H9 (cell line): ENCODE measurements around the gene CTRB2. TPM values are rescaled to one million over a fixed set of nuclear protein-coding genes. Genes with fewer than 3 reads are reported as not detected.

ENCODE experiments used
- DNase-seq: peaks from one replicate; pipeline ENCODE4 v3.0.0-alpha.2; 2017
- H2AFZ ChIP-seq: one replicate; pipeline ENCODE4 v1.6.1; 2013; ENCODE audit warnings: mild to moderate bottlenecking, low read length, control low read depth, moderate library complexity
- H2AK5ac ChIP-seq: 2 replicates; pipeline ENCODE4 v1.6.1; 2013; ENCODE audit warnings: low read length, control low read depth, mixed read lengths; ENCODE audit not compliant: insufficient read length
- H2BK120ac ChIP-seq: one replicate; pipeline ENCODE4 v1.6.1; 2013; ENCODE audit warnings: low read depth, mild to moderate bottlenecking, low read length, control low read depth, inconsistent platforms; ENCODE audit not compliant: poor library complexity, severe bottlenecking
- H2BK12ac ChIP-seq: 2 replicates; pipeline ENCODE4 v1.6.1; 2013; ENCODE audit warnings: low read length, control low read depth, mixed read lengths, low read depth; ENCODE audit not compliant: insufficient read length
- H2BK15ac ChIP-seq: 2 replicates; pipeline ENCODE4 v1.6.1; 2013; ENCODE audit warnings: low read depth, low read length, control low read depth
- H2BK20ac ChIP-seq: one replicate; pipeline ENCODE4 v1.6.1; 2013; ENCODE audit warnings: low read depth, mild to moderate bottlenecking, low read length, control low read depth, inconsistent platforms; ENCODE audit not compliant: poor library complexity, severe bottlenecking
- H2BK5ac ChIP-seq: 2 replicates; pipeline ENCODE4 v1.6.1; 2013; ENCODE audit warnings: low read length, control low read depth, mixed read lengths; ENCODE audit not compliant: insufficient read length
- H3K14ac ChIP-seq: 2 replicates; pipeline ENCODE4 v1.6.1; 2013; ENCODE audit warnings: low read length, control low read depth; ENCODE audit not compliant: insufficient read depth
- H3K18ac ChIP-seq: 2 replicates; pipeline ENCODE4 v1.6.1; 2013; ENCODE audit warnings: low read depth, mild to moderate bottlenecking, mixed read lengths, low read length, control low read depth; ENCODE audit not compliant: insufficient read length
- H3K23ac ChIP-seq: 2 replicates; pipeline ENCODE4 v1.6.1; 2013; ENCODE audit warnings: low read length, control low read depth, mixed read lengths, low read depth; ENCODE audit not compliant: insufficient read length
- H3K23me2 ChIP-seq: 2 replicates; pipeline ENCODE4 v1.6.1; 2013; ENCODE audit warnings: low read depth, mild to moderate bottlenecking, mixed read lengths, low read length, control low read depth; ENCODE audit not compliant: insufficient read length, poor library complexity, severe bottlenecking
- H3K27ac ChIP-seq: 2 replicates; pipeline ENCODE4 v1.5.1; 2013; ENCODE audit warnings: low read length, control low read depth, mixed read lengths, low read depth; ENCODE audit not compliant: insufficient read length
- H3K27me3 ChIP-seq: 2 replicates; pipeline ENCODE4 v1.6.1; 2013; ENCODE audit warnings: low read length, control low read depth, inconsistent platforms; ENCODE audit not compliant: insufficient read depth
- H3K4ac ChIP-seq: 2 replicates; pipeline ENCODE4 v1.6.1; 2013; ENCODE audit warnings: low read depth, mild to moderate bottlenecking, control low read depth, inconsistent platforms, low read length, moderate library complexity
- H3K4me1 ChIP-seq: 2 replicates; pipeline ENCODE4 v1.6.1; 2013; ENCODE audit warnings: low read length, control low read depth, inconsistent platforms; ENCODE audit not compliant: insufficient read depth
- H3K4me2 ChIP-seq: 2 replicates; pipeline ENCODE4 v1.6.1; 2013; ENCODE audit warnings: low read length, control low read depth, mixed read lengths; ENCODE audit not compliant: insufficient read length, insufficient read depth
- H3K56ac ChIP-seq: 2 replicates; pipeline ENCODE4 v1.6.1; 2013; ENCODE audit warnings: low read depth, mild to moderate bottlenecking, mixed read lengths, low read length, control low read depth; ENCODE audit not compliant: insufficient read length
- H3K79me1 ChIP-seq: 2 replicates; pipeline ENCODE4 v1.6.1; 2013; ENCODE audit warnings: low read depth, mild to moderate bottlenecking, moderate library complexity, low read length, control low read depth, inconsistent platforms; ENCODE audit not compliant: insufficient read depth, poor library complexity, severe bottlenecking
- H3K79me2 ChIP-seq: 2 replicates; pipeline ENCODE4 v1.6.1; 2013; ENCODE audit warnings: low read length, control low read depth, inconsistent platforms; ENCODE audit not compliant: insufficient read depth
- H3K9ac ChIP-seq: 2 replicates; pipeline ENCODE4 v1.6.1; 2013; ENCODE audit warnings: low read length, control low read depth, mixed read lengths; ENCODE audit not compliant: insufficient read length; ENCODE audit errors: extremely low read depth
- H3K9me3 ChIP-seq: one replicate; pipeline ENCODE4 v1.6.1; 2013; ENCODE audit warnings: low read depth, low read length, inconsistent platforms; ENCODE audit not compliant: control insufficient read depth
- H3T11ph ChIP-seq: one replicate; pipeline ENCODE4 v1.6.1; 2013; ENCODE audit warnings: mild to moderate bottlenecking, low read length, control low read depth, inconsistent platforms
- H4K20me1 ChIP-seq: one replicate; pipeline ENCODE4 v1.6.1; 2013; ENCODE audit not compliant: control insufficient read depth, insufficient read length, insufficient read depth
- H4K5ac ChIP-seq: 2 replicates; pipeline ENCODE4 v1.6.1; 2013; ENCODE audit warnings: low read depth, mild to moderate bottlenecking, mixed read lengths, low read length, control low read depth; ENCODE audit not compliant: insufficient read length
- H4K8ac ChIP-seq: replicated peaks from 2 replicates; pipeline ENCODE4 v1.6.1; 2013; ENCODE audit warnings: low read length, control low read depth, mixed read lengths, low read depth; ENCODE audit not compliant: insufficient read length
- H4K91ac ChIP-seq: 2 replicates; pipeline ENCODE4 v1.6.1; 2013; ENCODE audit warnings: low read depth, mild to moderate bottlenecking, moderate library complexity, mixed read lengths, low read length, control low read depth; ENCODE audit not compliant: insufficient read length
- H3K27ac Mint-ChIP-seq, 3 experiments: 2 replicates in 2 of 3; 3 replicates in 1 of 3; pipeline ENCODE4 v1.8.0; 2020 to 2021; ENCODE audit warnings: mixed read lengths in 3 of 3, mild to moderate bottlenecking in 1 of 3, moderate library complexity in 1 of 3
- H3K27me3 Mint-ChIP-seq: 2 replicates; pipeline ENCODE4 v1.8.0; 2021; ENCODE audit warnings: low read depth, mild to moderate bottlenecking, moderate library complexity, mixed read lengths
- H3K36me3 Mint-ChIP-seq, 3 experiments: 2 replicates in 2 of 3; 3 replicates in 1 of 3; pipeline ENCODE4 v1.8.0; 2020 to 2021; ENCODE audit warnings: low read depth in 3 of 3, mixed read lengths in 3 of 3; ENCODE audit not compliant: insufficient read depth in 1 of 3
- H3K4me1 Mint-ChIP-seq, 2 experiments: 2 replicates each; pipeline ENCODE4 v1.8.0; 2020; ENCODE audit warnings: mixed read lengths in 2 of 2
- H3K4me3 Mint-ChIP-seq, 2 experiments: 2 replicates in 1 of 2; 3 replicates in 1 of 2; pipeline ENCODE4 v1.8.0; 2020 to 2021; ENCODE audit warnings: mild to moderate bottlenecking in 2 of 2, mixed read lengths in 2 of 2, moderate library complexity in 1 of 2
- H3K9me3 Mint-ChIP-seq, 2 experiments: 2 replicates in 1 of 2; 3 replicates in 1 of 2; pipeline ENCODE4 v1.8.0; 2020; ENCODE audit warnings: mild to moderate bottlenecking in 2 of 2, mixed read lengths in 2 of 2, moderate library complexity in 1 of 2
- CTCF ChIP-seq: fragments of 200-600 bp; sonication (generic); conservative IDR thresholded peaks from 3 replicates; pipeline ENCODE4 v1.8.0; 2021; ENCODE audit warnings: antibody characterized with exemption, mild to moderate bottlenecking
- WGBS: extraction: QIAGEN DNeasy Blood & Tissue Kit; methylation state at CpG from one replicate; pipeline ENCODE4 v1.1.7; 2013; ENCODE audit warnings: missing lambda C conversion rate, low lambda C conversion rate, mixed read lengths; ENCODE audit not compliant: insufficient read length; ENCODE audit errors: extremely low coverage; 5-methylcytosine and 5-hydroxymethylcytosine counted together
- total RNA-seq: library from RNA; stranded (reverse); gene quantifications from 2 replicates; pipeline ENCODE4 v1.2.1, GENCODE V29; 2021

CTRB2 gene
- total RNA-seq, 1 experiment from 2014 or later = not detected

DNA sequence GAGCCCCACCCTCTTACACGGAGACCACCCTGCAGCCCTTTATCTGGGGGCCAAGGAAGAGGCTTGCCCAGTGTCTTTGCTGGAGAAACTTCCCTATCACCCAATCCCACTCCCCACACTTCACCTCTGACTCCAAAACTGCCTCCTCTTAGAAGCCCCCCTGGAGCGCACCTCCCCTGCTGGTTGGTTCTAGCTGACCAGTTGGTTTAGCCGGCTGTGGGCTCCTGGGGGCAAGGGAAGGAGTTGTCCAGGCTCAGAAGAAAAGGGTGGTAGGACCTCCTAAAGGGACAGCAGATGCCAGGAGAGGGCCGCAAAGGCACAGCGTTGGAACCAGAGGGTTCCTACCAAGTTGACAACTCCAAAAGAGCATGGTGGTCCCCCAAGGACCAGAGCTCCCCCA lies 42.5 kb upstream of the CTRB2 start:
- Histone ChIP-seq H2BK15ac (no peak overlapping the region), H3K18ac (no peak overlapping the region), H3K14ac (no peak overlapping the region), H3K27ac (no peak overlapping the region), H2AFZ (no peak overlapping the region), H2BK20ac (no peak overlapping the region), H3K27me3 (no peaks in the 10 kb centered on the region), H4K20me1 (no peaks in the 10 kb centered on the region), H3K56ac (no peak overlapping the region), H3K4ac (no peak overlapping the region), H4K8ac (no peak overlapping the region), H4K91ac (no peak overlapping the region), H4K5ac (no peak overlapping the region), H2AK5ac (no peak overlapping the region), H3K23me2 (peaks cover 15% of the 10 kb centered on the region), H2BK12ac (no peak overlapping the region), H3K9me3 (no peaks in the 10 kb centered on the region), H3K9ac (no peak overlapping the region), H3K4me2 (peak overlapping the region; percentile 67), H2BK120ac (no peak overlapping the region), H3K4me1 (peaks cover 15% of the 10 kb centered on the region; the same call in 1 of the 2 replicates), H3T11ph (no peak overlapping the region), H2BK5ac (no peak overlapping the region), H3K79me2 (peaks cover 50% of the 10 kb centered on the region; the same call in 1 of the 2 replicates), H3K23ac (no peak overlapping the region), H3K79me1 (peaks cover 8% of the 10 kb centered on the region)
- Mint-ChIP-seq H3K9me3 (no peaks in the 10 kb centered on the region), H3K27me3 (no peaks in the 10 kb centered on the region; the same call in 1 of the 2 replicates), H3K27ac (no peak overlapping the region), H3K36me3 (peaks cover 0 to 2% (median 2%) of the 10 kb centered on the region in 3 experiments; a peak in 1 of 7 replicates), H3K4me3 (peak overlapping the region; percentile 51 to 77; a peak in 3 of 5 replicates), H3K4me1 (peaks cover 60 to 70% of the 10 kb centered on the region in 2 experiments)
- no CpG with 5 or more reads among the region's 5 CpGs for WGBS
- no peak for TF ChIP-seq CTCF
- no peak for DNase-seq
